GM21526 (cell line): ENCODE results near the gene BBIP1.

Source experiments
- ATAC-seq: cut with Tn5 transposase; IDR thresholded peaks from one replicate; pipeline ENCODE4 v1.9.1; 2021; ENCODE audit warnings: moderate library complexity; ENCODE audit not compliant: unreplicated experiment, low FRiP score

BBIP1 gene

GRCh38 chr10:110918643-110919348 lies at the start of gene BBIP1:
Gene BBIP1 (minus strand): TSS chr10:110919180. CDS start chr10:110918157, 1,023 bp downstream.
- ATAC-seq, result peak; percentile 51

- ATAC-seq, result no peak
These were observed 48.7 kb upstream of the BBIP1 start for GRCh38 chr10:110967645-110968044.

GRCh38 chr10:110967009-110967630 lies 48.1 kb upstream of the BBIP1 start:
- no peak for ATAC-seq

GRCh38 chr10:110966146-110966545 lies 47.2 kb upstream of the BBIP1 start:
- ATAC-seq, result no peak

- ATAC-seq, result no peak
These were observed 46.2 kb upstream of the BBIP1 start for GRCh38 chr10:110965216-110965615.

GRCh38 chr10:110964681-110965080 lies 45.7 kb upstream of the BBIP1 start:
- no peak for ATAC-seq

- no peak for ATAC-seq
These were observed 44.2 kb upstream of the BBIP1 start for GRCh38 chr10:110963162-110963561.

GRCh38 chr10:110962443-110962842 lies 43.5 kb upstream of the BBIP1 start:
- ATAC-seq, result no peak

- ATAC-seq, result no peak
These were observed 41.3 kb upstream of the BBIP1 start for GRCh38 chr10:110960333-110960712.

GRCh38 chr10:110959379-110960332 lies 40.7 kb upstream of the BBIP1 start:
- no peak for ATAC-seq

- ATAC-seq, result no peak
These were observed 38.6 kb upstream of the BBIP1 start for GRCh38 chr10:110957606-110958005.

- no peak for ATAC-seq
These were observed 32.4 kb upstream of the BBIP1 start for GRCh38 chr10:110951381-110951780.

GRCh38 chr10:110947061-110947595 lies 28.1 kb upstream of the BBIP1 start:
- no peak for ATAC-seq

- no peak for ATAC-seq
These were observed 27.5 kb upstream of the BBIP1 start for GRCh38 chr10:110946496-110946895.

- ATAC-seq, result no peak
These were observed 25.9 kb upstream of the BBIP1 start for GRCh38 chr10:110944792-110945396.

- no peak for ATAC-seq
These were observed 20.4 kb upstream of the BBIP1 start for GRCh38 chr10:110939419-110939818.

- no peak for ATAC-seq
These were observed 17.8 kb upstream of the BBIP1 start for GRCh38 chr10:110936757-110937156.

GRCh38 chr10:110932505-110933180 lies 13.7 kb upstream of the BBIP1 start:
- ATAC-seq, result no peak

- ATAC-seq, result no peak
These were observed 12.9 kb upstream of the BBIP1 start for GRCh38 chr10:110931769-110932381.

GRCh38 chr10:110927461-110927860 lies 8.5 kb upstream of the BBIP1 start:
- no peak for ATAC-seq
